NCI-H2227 (cell line): ENCODE results near the gene ABCG2.
"Not testable (repeated sequence)": the region's sequence is repeated elsewhere in the genome, so short reads cannot be mapped to it uniquely, and the experiment has no call there.

Experiments used
- DNase-seq: peaks from one replicate; lab custom pipeline; 2025; ENCODE audit not compliant: unreplicated experiment; lab: John Stamatoyannopoulos, UW

Gene ABCG2

GRCh38 chr4:88115587-88115986 is 42.9 kb downstream of the ABCG2 start:
- DNase-seq, result no peak

- no peak for DNase-seq
These were observed 45.6 kb downstream of the ABCG2 start for GRCh38 chr4:88112856-88113255.

GRCh38 chr4:88110826-88111225 is 47.6 kb downstream of the ABCG2 start:
- no peak for DNase-seq

- DNase-seq, result no peak
These were observed 49.1 kb downstream of the ABCG2 start for GRCh38 chr4:88109123-88109881.

GRCh38 chr4:88108747-88109122 is 49.7 kb downstream of the ABCG2 start:
- no peak for DNase-seq

GRCh38 chr4:88108108-88108465 is 50.4 kb downstream of the ABCG2 start:
- DNase-seq, result not testable (repeated sequence)

- no peak for DNase-seq
These were observed 50.9 kb downstream of the ABCG2 start for GRCh38 chr4:88107406-88108107.

GRCh38 chr4:88106205-88106604 is 52.2 kb downstream of the ABCG2 start:
- DNase-seq, result no peak

GRCh38 chr4:88104902-88105610 is 53.4 kb downstream of the ABCG2 start:
- no peak for DNase-seq

GRCh38 chr4:88102026-88102425 is 56.4 kb downstream of the ABCG2 start:
- no peak for DNase-seq

GRCh38 chr4:88101165-88101564 is 57.3 kb downstream of the ABCG2 start:
- no peak for DNase-seq

- no peak for DNase-seq
These were observed 59.3 kb downstream of the ABCG2 start for GRCh38 chr4:88098993-88099752.

GRCh38 chr4:88097781-88098180 is 60.7 kb downstream of the ABCG2 start:
- DNase-seq, result no peak

- no peak for DNase-seq
These were observed 61.1 kb downstream of the ABCG2 start for GRCh38 chr4:88097301-88097700.

- no peak for DNase-seq
These were observed 64.6 kb downstream of the ABCG2 start for GRCh38 chr4:88093874-88094273.

GRCh38 chr4:88091378-88091777 is 67.1 kb downstream of the ABCG2 start:
- no peak for DNase-seq

GRCh38 chr4:88090898-88091297 is 67.5 kb downstream of the ABCG2 start:
- DNase-seq, result no peak

GRCh38 chr4:88087004-88087403 is 71.4 kb downstream of the ABCG2 start:
- DNase-seq, result no peak

- no peak for DNase-seq
These were observed 77.8 kb downstream of the ABCG2 start for GRCh38 chr4:88080626-88081025.

- DNase-seq, result no peak
These were observed 79.9 kb downstream of the ABCG2 start for GRCh38 chr4:88078579-88078978.

GRCh38 chr4:88077911-88078524 is 80.4 kb downstream of the ABCG2 start:
- DNase-seq, result no peak
